DOHH2 (cell line): Measurements from ENCODE around the gene ATXN7.

Experiments used
- CTCF ChIP-seq: fragments of 200-600 bp; sonication (generic); IDR thresholded peaks from one replicate; pipeline ENCODE4 v1.5.1; 2014; ENCODE audit warnings: antibody characterized with exemption, mild to moderate bottlenecking, low read depth, low read length; ENCODE audit not compliant: poor library complexity, severe bottlenecking
- EZH2phosphoT487 ChIP-seq: fragments of 200-600 bp; sonication (generic); IDR thresholded peaks from 2 replicates; pipeline ENCODE4 v1.6.1; 2017; ENCODE audit warnings: borderline replicate concordance, mild to moderate bottlenecking, antibody characterized with exemption, low read length, moderate library complexity, mixed read lengths

- TF ChIP-seq CTCF, result no peak
- TF ChIP-seq EZH2phosphoT487, result no peak
Observed at GRCh38 chr3:64010199-64010598, 146.5 kb downstream of the ATXN7 start.
